ENCODE results near the gene TGFBR2. TPM values are rescaled to one million over a fixed set of nuclear protein-coding genes. Genes with fewer than 3 reads are reported as not detected.

The TGFBR2 gene
- total RNA-seq, 1 experiment from 2014 or later = 103 TPM

DNA sequence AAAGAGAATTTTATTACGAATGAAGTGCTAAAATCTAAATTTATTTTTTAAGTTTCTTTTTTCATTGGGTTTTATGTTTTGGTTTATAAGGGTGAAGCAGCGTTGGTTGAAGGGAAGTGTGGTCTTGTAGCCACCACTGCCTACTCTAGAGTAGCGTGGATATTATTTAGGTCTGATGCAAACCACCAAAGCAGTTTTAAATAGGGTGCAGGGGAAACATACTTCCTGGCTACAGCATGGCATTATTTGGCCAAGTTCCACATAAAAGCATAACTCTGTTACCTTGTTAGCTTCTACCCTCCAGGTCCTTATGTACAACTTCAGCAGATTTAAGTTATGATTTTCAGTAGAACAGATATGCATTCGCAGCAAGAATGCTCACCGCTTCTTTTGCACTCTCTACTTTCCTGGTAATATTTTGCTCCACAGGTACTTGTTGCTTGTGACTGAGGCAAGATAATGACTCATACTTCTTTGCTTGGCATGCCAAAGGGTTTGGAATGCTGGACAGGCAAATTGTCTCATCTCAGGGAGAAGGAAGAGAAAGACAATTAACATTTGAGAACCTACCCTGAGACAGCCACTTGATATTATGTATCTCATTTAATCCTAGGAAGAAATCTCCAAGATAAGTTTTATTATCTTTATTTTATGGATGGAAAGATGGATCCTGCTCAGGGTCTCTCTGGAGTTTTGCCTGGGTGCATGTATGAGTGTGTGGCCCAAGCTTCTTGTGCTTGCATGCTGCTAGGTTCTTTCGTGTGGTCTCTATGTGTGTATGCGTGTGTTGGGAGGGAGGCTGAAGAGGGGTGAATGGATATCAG lies 5.4 kb downstream of the TGFBR2 start:
- peak; percentile 84 for DNase-seq (ENCODE audit: unreplicated experiment)
- TF ChIP-seq, protein P1, sequence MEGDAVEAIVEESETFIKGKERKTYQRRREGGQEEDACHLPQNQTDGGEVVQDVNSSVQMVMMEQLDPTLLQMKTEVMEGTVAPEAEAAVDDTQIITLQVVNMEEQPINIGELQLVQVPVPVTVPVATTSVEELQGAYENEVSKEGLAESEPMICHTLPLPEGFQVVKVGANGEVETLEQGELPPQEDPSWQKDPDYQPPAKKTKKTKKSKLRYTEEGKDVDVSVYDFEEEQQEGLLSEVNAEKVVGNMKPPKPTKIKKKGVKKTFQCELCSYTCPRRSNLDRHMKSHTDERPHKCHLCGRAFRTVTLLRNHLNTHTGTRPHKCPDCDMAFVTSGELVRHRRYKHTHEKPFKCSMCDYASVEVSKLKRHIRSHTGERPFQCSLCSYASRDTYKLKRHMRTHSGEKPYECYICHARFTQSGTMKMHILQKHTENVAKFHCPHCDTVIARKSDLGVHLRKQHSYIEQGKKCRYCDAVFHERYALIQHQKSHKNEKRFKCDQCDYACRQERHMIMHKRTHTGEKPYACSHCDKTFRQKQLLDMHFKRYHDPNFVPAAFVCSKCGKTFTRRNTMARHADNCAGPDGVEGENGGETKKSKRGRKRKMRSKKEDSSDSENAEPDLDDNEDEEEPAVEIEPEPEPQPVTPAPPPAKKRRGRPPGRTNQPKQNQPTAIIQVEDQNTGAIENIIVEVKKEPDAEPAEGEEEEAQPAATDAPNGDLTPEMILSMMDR (IDR thresholded peaks at IDR 0.05; ENCODE audit: unreplicated experiment) = no peak
- no TSS peak for BruUV-seq (replicated peaks)
- peak overlapping the region; percentile 86 for H3K4me3 Mint-ChIP-seq (ENCODE audit: unreplicated experiment)
- peak overlapping the region; percentile 93 for H3K27ac Mint-ChIP-seq (ENCODE audit: low read depth, unreplicated experiment)
- peaks cover 68% of the 10 kb centered on the region for H3K4me1 Mint-ChIP-seq (ENCODE audit: insufficient read depth, unreplicated experiment)
- ChIA-PET CTCF (interaction anchor here (0.6 to 1.9 kb wide), 7 partner anchors 15 to 412 kb away, joined by 3 to 7 read pairs (median 4); no protein-coding TSS in a partner anchor), POLR2A (interaction anchor here (0.7 to 11.7 kb wide), 23 partner anchors 9 to 402 kb away, joined by 3 to 190 read pairs (median 4); no protein-coding TSS in a partner anchor)
- H3K27me3 Mint-ChIP-seq (ENCODE audit: insufficient read depth, unreplicated experiment) = no peaks in the 10 kb centered on the region
- intact Hi-C loops (cut with micrococcal nuclease) = loop anchor here (1.0 kb wide), 1 partner anchor 46 kb away; no protein-coding TSS in a partner anchor
- H3K9me3 Mint-ChIP-seq (ENCODE audit: unreplicated experiment) = no peaks in the 10 kb centered on the region
- H3K36me3 Mint-ChIP-seq (ENCODE audit: insufficient read depth, unreplicated experiment) = peaks cover 39% of the 10 kb centered on the region

DNA sequence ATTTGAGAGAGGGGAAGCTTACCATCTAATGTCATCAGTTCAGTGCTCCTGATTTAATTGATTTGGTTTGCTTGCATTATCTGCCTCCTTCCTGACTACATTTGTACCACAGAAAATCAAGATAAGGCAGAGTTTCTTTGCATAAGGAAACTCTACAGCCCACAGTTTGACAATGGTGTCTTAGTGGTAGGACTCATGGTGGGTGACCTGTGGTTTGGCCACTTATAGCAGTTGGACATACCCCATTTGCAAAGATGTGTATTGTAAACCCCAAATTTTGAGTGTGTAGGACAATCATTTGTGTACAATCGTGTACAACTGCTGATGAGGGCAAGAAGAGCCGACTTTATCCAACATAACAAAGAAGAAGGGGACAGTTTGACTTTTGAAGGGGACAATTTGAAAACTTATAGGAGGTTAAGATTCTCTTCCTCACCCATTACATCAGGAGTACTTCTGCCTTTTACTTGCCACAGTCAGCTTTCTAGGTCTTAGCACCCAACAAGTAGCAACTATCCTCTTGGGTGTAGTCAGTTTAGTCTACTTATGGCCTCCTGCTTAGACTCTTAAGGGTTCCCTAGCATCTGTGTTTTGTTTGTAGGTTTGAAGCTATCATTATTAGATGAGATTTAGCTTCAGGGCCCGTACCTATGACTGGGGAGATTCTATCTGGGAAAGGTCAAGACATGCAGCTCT lies 6.2 kb downstream of the TGFBR2 start:
- TF ChIP-seq, protein P1 (IDR thresholded peaks at IDR 0.05; ENCODE audit: unreplicated experiment) = no peak
- Mint-ChIP-seq H3K36me3 (ENCODE audit: insufficient read depth, unreplicated experiment) (peaks cover 41% of the 10 kb centered on the region), H3K27me3 (ENCODE audit: insufficient read depth, unreplicated experiment) (no peaks in the 10 kb centered on the region), H3K9me3 (ENCODE audit: unreplicated experiment) (no peaks in the 10 kb centered on the region), H3K4me3 (ENCODE audit: unreplicated experiment) (peak overlapping the region; percentile 86), H3K27ac (ENCODE audit: low read depth, unreplicated experiment) (peak overlapping the region; percentile 93), H3K4me1 (ENCODE audit: insufficient read depth, unreplicated experiment) (peaks cover 75% of the 10 kb centered on the region)
- intact Hi-C loops (cut with micrococcal nuclease) = loop anchor here (1.0 kb wide), 1 partner anchor 46 kb away; no protein-coding TSS in a partner anchor
- POLR2A ChIA-PET = interaction anchor here (0.7 to 11.7 kb wide), 11 partner anchors 12 to 302 kb away, joined by 3 to 190 read pairs (median 4); no protein-coding TSS in a partner anchor
- no peak for DNase-seq (ENCODE audit: unreplicated experiment)
- BruUV-seq (replicated peaks) = no TSS peak
- CTCF ChIA-PET = interaction anchor here (0.6 to 1.9 kb wide), 4 partner anchors 25 to 319 kb away, joined by 4 to 7 read pairs (median 4); no protein-coding TSS in a partner anchor

DNA sequence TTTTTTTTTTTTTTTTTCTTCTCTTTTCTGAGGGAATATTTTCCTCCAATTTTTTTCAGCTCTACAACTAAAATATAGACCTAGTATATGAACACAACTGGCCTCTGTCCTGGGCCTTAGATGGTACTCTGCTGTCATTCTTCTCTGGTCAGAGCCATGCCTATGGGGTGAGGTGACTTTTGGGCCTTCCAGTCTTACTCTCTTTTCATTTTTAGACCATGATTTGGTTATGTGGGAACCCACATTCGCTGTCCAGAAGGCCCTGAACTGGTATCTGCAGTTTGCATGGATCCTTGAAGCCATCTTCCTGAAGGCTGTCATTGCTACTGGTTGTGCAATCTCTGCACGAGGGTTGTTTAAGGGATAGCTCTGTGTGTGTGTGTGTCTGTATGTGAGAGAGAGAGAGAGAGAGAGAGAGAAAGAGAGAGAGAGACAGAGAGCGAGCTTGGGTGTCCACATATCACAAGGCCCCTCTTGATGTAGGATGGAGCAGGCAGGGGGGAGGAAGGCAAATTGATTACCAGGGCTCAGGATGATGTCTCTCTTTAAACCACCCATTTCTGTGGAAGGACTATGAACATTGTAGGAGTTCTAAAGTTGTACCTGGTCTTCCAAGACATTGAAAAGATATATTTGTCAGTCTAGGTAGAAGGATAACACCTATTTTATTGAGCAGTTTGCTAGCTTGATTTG lies 6.9 kb downstream of the TGFBR2 start:
- Mint-ChIP-seq H3K9me3 (ENCODE audit: unreplicated experiment) (no peaks in the 10 kb centered on the region), H3K36me3 (ENCODE audit: insufficient read depth, unreplicated experiment) (peaks cover 47% of the 10 kb centered on the region), H3K4me3 (ENCODE audit: unreplicated experiment) (peak overlapping the region; percentile 31), H3K27me3 (ENCODE audit: insufficient read depth, unreplicated experiment) (no peaks in the 10 kb centered on the region), H3K27ac (ENCODE audit: low read depth, unreplicated experiment) (peak overlapping the region; percentile 93), H3K4me1 (ENCODE audit: insufficient read depth, unreplicated experiment) (peaks cover 79% of the 10 kb centered on the region)
- ChIA-PET POLR2A (interaction anchor here (0.5 to 11.7 kb wide), 11 partner anchors 11 to 267 kb away, joined by 3 to 190 read pairs (median 4); no protein-coding TSS in a partner anchor), CTCF (interaction anchor here (0.6 to 1.9 kb wide), 5 partner anchors 16 to 341 kb away, joined by 3 to 7 read pairs (median 4); no protein-coding TSS in a partner anchor)
- DNase-seq (ENCODE audit: unreplicated experiment) = no peak
- TF ChIP-seq, protein P1 (IDR thresholded peaks at IDR 0.05; ENCODE audit: unreplicated experiment) = no peak
- intact Hi-C loops (cut with micrococcal nuclease) = no loop called here
- BruUV-seq (replicated peaks) = no TSS peak

All from MCF 10A (cell line).